NCI-H69 (cell line): ENCODE results near the gene AHDC1.
A peak's percentile ranks its signal among the peaks of the same experiment; 100 is the strongest.
"Not testable (repeated sequence)": the region's sequence is repeated elsewhere in the genome, so short reads cannot be mapped to it uniquely, and the experiment has no call there.

Experiments
- DNase-seq: peaks from one replicate; lab custom pipeline; 2025; lab: John Stamatoyannopoulos, UW

Gene AHDC1

DNA sequence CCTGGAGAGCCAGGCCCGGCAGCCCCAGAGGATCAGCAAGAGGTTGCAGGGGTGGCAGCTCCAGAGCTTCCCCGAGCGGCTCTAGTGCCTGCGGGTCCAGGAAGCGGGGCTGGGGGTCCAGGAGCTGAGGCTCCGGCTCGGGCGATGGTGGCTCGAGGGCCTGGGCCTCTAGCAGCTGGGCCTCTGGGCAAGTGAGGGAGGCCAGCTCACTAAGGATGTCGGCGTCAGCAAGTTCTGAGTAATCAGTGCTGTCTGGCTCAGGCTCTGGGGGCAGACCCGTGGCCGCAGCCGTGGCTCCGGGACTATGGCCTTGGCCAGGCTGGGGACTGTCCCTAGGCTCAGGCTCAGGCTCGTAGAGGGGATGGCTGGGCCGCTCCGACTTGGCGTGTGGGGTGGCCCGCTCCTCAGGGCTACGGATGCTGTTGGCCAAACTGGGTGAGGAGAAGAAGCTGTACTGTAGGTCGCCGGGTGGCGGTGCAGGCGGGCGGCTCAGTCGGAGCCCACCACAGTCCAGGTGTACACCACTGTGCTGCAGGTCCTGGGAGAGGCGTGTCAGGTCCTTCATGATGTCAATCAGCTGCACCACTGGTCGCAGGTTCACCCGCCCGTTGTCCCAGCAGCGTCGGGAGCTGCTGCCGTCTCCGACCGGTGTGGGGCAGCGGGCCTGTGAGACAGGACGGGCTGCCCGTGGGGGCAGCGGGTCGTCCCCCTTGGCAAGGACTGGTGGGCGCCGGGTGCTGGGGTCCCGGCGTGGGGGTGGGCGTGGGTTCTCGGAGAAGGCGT, 52.6 kb downstream of the AHDC1 start:
- no peak for DNase-seq

GRCh38 chr1:27550510-27551169, 53.3 kb downstream of the AHDC1 start:
- DNase-seq: no peak

GRCh38 chr1:27549807-27550408, 54.0 kb downstream of the AHDC1 start:
- no peak for DNase-seq

- no peak for DNase-seq
These were observed 54.9 kb downstream of the AHDC1 start for GRCh38 chr1:27548858-27549719.

DNA sequence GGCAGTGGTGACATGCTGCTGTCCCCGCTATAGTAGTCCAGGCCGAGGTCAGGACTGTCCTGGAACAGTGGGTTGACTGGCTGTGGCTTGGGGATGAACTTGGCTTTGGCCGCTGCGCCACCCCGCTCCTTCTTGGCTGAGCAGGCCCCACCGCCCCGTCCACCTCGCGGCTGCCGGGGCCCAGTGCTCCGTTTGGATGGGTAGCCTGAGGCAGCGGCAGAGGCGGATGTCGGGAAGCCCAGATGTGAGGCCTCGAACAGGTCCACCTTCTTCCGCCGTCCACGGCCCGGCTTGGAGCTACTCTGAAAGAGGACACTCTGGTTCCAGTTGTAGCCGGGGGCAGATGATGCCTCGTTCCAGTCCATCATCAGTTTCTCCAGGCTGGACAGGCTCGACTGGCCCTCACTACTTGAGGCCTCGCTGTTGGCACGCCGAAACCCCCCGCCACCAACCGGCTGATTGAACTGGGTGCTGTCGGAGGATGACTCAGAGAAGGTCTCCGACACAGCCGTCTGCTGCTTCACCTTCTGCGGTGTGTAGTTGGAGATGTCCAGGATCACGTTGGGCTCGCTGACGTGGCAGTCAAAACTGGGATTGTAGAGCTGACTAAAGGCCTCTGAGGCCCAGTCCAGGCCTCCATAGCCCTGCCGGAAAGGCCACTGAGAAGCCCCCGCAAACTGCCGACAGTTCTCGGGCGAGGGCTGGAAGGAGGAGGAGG, 55.6 kb downstream of the AHDC1 start:
- no peak for DNase-seq

- DNase-seq: no peak
These were observed 56.5 kb downstream of the AHDC1 start for GRCh38 chr1:27547220-27548116.

- no peak for DNase-seq
These were observed 58.1 kb downstream of the AHDC1 start for GRCh38 chr1:27545876-27546275.

- no peak for DNase-seq
These were observed 58.7 kb downstream of the AHDC1 start for GRCh38 chr1:27545271-27545670.

GRCh38 chr1:27544834-27545233, 59.1 kb downstream of the AHDC1 start:
- DNase-seq: no peak

DNA sequence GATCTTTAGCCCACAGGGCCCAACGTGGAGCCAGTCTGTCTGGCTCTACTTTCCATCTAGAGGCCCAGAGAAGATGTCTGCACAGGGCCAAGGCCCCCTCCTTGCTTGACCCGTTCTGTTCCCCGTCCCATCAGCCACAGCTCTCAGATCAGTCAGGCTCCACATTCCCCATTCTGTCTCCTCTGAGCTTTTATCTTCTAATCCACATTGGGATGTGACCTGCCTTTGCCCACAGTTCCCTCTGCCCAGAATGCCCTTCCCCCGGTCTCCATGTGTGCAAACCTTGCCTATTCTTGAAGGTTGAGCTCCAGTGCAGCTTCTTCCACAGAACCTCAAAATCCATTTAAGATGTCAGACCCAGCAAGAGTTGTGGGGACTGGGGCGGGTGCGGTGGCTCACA, 60.7 kb downstream of the AHDC1 start:
- no peak for DNase-seq

- no peak for DNase-seq
These were observed 61.3 kb downstream of the AHDC1 start for GRCh38 chr1:27542463-27543273.

DNA sequence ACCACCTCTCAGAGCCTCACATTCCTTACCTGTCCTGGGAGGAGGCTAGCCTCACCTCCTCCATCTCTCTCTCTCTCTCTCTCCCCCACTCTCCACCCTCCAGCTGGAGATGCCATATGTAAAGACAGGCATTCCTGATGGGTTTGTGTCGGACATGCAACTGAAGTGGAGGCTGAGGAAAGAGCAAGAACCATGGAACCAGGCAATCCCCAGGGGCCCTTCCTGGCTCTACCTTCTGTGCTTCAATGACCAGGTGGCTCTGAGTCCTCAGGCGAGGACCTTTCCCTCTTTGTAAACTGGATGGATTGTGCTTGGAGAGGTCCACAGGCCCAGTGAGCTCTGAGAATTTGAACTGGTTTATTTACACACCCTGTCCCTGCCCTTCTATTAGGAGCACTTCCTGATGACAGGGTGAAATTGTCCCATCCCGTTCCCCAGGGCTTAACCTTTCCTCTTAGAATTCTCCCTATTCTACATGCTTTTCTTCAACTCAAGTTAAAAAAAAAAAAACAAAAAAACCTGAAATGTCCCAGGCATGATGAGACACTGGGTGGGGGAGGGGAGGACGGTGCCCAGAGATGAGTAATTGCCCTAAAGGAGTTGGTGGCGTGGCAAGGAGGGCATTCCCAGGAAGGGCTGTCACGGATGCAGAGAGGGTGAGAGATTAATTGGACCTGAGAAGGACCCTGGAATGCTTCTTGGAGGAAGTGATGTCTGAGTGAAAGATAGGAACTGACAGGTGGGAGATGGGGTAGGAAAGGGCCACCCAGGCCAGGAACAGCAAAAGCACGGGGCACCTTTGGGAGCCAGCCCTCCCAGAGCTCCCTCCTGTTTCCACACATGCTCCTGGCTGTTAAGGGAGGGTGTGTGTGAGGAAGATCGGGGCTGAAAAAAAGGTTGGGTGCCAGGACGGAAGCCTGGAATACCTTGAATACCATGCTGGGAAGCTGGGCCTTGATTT, 63.8 kb downstream of the AHDC1 start:
- DNase-seq: no peak

DNA sequence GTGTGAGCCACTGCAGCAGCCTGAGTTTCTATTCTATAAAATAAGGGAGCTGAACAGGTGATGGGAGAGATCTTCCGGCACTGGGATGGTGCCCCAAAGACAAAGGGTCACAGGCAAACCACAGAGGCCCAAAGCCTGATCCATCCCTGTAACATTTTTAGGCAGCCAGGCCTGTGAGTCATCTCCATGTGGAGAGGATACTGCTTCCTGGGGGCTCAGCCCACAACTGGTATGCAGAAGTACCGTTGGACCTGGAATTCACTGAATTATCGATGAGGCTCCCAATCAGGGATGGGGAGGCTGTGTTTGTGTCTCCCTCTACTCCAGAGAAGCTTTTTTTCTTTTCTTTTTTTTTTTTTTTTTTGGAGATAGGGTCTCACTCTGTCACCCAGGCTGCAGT, 65.2 kb downstream of the AHDC1 start:
- no peak for DNase-seq

GRCh38 chr1:27538305-27538676, 65.7 kb downstream of the AHDC1 start:
- DNase-seq: not testable (repeated sequence)

- DNase-seq: peak; percentile 84
These were observed 67.2 kb downstream of the AHDC1 start for GRCh38 chr1:27536767-27537166.

- DNase-seq: no peak
These were observed 67.8 kb downstream of the AHDC1 start for GRCh38 chr1:27536010-27536757.

- DNase-seq: no peak
These were observed 68.6 kb downstream of the AHDC1 start for GRCh38 chr1:27535386-27535785.
